ENCODE measurements around the gene HAUS6.

GRCh38 chr9:19085295-19085694 lies 17.4 kb downstream of the HAUS6 start:
- no peak for TF ChIP-seq GATA2 (IDR thresholded peaks at IDR 0.05; ENCODE audit: low read depth, low read length)
- no peak for TF ChIP-seq GATA3 (IDR thresholded peaks at IDR 0.05; ENCODE audit: low read depth, low read length)
